GM12891 (cell line): ENCODE results near the gene CAMTA1.

ENCODE experiments used
- POLR2A ChIP-seq: IDR thresholded peaks from 2 replicates; pipeline ENCODE4 v1.6.1; 2011; ENCODE audit warnings: low read depth, low read length, control low read depth
- POLR2AphosphoS5 ChIP-seq: IDR thresholded peaks from 2 replicates; pipeline ENCODE4 v1.6.1; 2011; ENCODE audit warnings: low read depth, low read length, control low read depth
- POU2F2 ChIP-seq: IDR thresholded peaks from 2 replicates; pipeline ENCODE4 v1.6.1; 2011; ENCODE audit warnings: low read depth, mild to moderate bottlenecking, control low read depth, low read length, moderate library complexity
- SPI1 ChIP-seq: IDR thresholded peaks from 2 replicates; pipeline ENCODE4 v1.6.1; 2011; ENCODE audit warnings: low read depth, low read length, control low read depth
- TAF1 ChIP-seq: IDR thresholded peaks from 2 replicates; pipeline ENCODE4 v1.6.1; 2011; ENCODE audit warnings: low read depth, low read length, control low read depth

GRCh38 chr1:7809742-7810141 lies 1024.5 kb downstream of the CAMTA1 start:
- TF ChIP-seq TAF1 (no peak), POLR2A (no peak), POLR2AphosphoS5 (no peak), SPI1 (no peak), POU2F2 (no peak)
